Stimulated activated CD4-positive, alpha-beta T cell treated with anti-CD3 and anti-CD28 coated beads, Interleukin-12 subunit alpha, Interleukin-12 subunit beta, amount 100 ng/mL, for 4 hours (primary cell): ENCODE results near the gene CSNK1D.
A peak's percentile ranks its signal among the peaks of the same experiment; 100 is the strongest.

Experiments
- DNase-seq: peaks from one replicate; pipeline ENCODE4 v3.0.0-alpha.2; 2020

CSNK1D gene

GRCh38 chr17:82238472-82239201 lies 34.9 kb downstream of the CSNK1D start:
- DNase-seq = peak; percentile 58

DNA sequence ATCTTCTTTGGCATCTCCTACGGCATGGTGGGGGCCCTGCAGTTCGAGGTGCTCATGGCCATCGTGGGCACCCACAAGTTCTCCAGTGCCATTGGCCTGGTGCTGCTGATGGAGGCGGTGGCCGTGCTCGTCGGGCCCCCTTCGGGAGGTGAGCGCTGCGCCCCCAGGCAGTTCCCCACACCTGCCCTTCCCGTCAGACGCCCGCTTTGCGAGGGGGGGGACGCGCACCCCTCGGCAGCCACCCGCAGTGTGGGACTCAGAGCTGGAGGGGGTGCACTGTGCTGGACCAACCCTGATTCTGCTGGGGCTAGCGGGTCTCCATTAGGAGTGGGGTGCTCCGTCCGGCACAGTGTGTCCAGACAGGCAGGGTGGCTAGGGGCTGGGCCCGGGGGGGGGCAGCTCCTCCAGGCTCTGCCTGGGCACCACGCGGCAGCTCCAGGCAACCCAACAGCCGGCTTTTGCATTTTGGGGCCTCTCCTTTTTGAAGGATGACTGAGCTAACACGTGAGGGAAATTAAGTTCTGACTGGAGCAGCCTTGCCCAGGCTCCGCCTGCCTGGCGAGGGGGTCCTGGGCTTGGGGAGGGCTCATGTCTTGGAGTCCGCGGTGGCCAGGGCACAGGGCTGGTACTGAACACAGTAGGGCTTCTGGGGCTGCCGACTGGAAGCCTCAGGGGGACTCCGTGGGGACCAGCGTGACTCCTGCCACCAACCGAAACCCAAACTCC lies 35.6 kb downstream of the CSNK1D start:
- no peak for DNase-seq

DNA sequence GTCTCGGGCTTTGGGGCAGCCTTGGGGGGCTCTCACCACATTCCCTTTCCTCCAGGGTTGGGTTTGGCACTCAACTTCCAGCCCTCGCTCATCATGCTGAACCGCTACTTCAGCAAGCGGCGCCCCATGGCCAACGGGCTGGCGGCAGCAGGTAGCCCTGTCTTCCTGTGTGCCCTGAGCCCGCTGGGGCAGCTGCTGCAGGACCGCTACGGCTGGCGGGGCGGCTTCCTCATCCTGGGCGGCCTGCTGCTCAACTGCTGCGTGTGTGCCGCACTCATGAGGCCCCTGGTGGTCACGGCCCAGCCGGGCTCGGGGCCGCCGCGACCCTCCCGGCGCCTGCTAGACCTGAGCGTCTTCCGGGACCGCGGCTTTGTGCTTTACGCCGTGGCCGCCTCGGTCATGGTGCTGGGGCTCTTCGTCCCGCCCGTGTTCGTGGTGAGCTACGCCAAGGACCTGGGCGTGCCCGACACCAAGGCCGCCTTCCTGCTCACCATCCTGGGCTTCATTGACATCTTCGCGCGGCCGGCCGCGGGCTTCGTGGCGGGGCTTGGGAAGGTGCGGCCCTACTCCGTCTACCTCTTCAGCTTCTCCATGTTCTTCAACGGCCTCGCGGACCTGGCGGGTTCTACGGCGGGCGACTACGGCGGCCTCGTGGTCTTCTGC lies 36.3 kb downstream of the CSNK1D start:
- DNase-seq = no peak

DNA sequence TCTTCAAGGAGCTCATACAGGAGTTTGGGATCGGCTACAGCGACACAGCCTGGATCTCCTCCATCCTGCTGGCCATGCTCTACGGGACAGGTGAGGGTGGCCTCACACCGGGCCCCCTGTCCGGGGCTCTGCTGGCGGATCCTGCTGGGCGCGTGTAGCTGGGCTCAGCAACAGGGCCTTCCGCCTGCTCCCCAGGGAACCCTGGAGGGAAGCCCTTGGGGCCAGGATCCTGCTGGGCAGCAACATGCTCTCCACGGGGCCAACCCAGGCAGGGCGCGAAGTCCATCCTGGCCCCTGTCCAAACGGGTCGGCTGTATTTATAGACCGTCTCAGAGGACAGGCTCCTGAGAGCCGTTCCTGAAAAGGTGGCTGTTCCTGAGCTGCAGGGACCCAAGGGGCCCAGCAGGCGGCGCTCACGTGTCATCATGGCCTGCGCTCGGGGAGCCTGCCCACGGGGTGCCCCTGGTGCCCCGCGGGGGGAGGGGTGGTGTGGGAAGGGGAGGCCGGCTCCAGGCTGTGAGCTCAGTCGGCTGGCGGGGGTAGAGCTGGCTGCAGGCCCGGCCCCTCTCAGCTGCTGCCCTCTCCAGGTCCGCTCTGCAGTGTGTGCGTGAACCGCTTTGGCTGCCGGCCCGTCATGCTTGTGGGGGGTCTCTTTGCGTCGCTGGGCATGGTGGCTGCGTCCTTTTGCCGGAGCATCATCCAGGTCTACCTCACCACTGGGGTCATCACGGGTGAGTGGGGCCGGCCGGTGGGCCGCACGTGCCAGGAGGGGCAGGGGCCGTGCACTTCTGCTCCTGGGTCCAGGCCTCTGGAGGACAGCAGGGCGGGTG lies 37.1 kb downstream of the CSNK1D start:
- peak; percentile 68 for DNase-seq

DNA sequence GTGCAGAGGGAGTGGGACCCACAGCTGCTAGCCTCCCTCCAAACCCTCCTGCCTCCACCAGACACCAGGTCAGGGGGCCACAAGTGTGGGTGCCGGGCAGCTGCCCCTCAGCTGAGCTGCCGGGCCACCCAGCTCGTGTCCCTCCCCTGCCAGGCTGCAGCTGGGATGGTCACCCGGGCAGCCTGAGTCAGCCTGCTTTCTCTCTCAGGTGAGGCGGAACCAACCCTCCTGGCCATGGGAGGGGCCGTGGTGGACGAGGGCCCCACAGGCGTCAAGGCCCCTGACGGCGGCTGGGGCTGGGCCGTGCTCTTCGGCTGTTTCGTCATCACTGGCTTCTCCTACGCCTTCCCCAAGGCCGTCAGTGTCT lies 37.7 kb downstream of the CSNK1D start:
- DNase-seq = no peak

- DNase-seq = no peak
Observed at GRCh38 chr17:82235056-82235774, 38.3 kb downstream of the CSNK1D start.

GRCh38 chr17:82234211-82235055 lies 39.1 kb downstream of the CSNK1D start:
- no peak for DNase-seq

DNA sequence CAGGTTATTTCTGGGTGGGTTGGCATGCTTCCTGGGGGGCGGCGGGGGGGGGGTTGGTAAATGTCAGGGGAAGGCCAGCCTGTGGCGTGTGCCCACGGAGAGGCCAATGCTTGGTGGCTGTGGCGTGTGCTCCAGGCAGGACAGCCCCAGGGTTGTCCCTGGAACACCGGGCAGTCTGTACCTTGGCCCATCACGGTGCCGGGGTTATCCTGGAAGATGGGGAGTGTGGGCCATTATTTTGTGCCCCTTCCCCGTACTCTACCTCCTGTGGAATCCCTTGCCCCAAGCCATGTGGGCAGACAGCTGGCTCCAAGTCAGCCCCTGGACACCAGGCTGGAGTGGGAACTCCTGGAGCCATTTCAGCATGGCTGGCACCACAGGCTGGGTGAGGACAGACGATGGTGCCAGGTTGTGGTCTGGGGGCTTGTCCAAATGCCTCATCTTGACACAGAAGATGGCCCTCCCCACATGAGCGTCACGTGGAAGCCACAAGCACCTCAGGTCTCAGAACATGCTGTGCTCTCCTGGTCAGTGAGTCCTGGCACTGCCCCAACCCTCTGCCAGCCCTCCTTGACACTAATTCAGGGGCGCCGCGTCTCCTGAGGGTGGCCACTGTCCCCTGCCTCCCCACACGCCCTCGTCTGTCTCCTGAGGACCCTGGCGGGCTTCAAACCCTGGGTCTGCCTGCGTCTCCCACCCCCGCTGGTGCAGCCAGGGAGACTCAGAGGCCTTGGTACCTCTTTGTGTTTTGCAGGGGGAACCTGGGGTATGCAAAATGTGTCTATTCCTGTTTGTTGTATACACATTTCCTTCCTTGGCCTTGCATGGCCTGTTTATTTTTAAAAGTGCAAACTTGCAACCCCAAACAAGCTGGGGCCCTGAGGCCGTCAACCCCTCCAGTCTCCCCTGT lies 40.4 kb downstream of the CSNK1D start:
- DNase-seq = no peak

GRCh38 chr17:82232322-82232820 lies 41.1 kb downstream of the CSNK1D start:
- no peak for DNase-seq

- no peak for DNase-seq
Observed at GRCh38 chr17:82231562-82232321, 41.8 kb downstream of the CSNK1D start.

DNA sequence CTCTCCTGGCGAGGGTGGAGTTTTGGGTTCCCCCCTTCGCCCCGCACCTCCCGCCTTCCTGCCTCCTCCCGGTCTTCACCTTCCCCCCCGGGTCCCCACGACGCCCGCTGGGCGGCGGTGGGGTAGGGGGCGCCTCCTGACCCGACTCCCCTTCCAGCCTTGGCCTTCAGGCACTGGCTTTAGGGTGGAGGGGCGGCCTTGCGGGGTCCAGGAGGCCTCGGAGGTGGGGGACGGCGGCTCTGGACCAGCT lies 42.3 kb downstream of the CSNK1D start:
- no peak for DNase-seq

DNA sequence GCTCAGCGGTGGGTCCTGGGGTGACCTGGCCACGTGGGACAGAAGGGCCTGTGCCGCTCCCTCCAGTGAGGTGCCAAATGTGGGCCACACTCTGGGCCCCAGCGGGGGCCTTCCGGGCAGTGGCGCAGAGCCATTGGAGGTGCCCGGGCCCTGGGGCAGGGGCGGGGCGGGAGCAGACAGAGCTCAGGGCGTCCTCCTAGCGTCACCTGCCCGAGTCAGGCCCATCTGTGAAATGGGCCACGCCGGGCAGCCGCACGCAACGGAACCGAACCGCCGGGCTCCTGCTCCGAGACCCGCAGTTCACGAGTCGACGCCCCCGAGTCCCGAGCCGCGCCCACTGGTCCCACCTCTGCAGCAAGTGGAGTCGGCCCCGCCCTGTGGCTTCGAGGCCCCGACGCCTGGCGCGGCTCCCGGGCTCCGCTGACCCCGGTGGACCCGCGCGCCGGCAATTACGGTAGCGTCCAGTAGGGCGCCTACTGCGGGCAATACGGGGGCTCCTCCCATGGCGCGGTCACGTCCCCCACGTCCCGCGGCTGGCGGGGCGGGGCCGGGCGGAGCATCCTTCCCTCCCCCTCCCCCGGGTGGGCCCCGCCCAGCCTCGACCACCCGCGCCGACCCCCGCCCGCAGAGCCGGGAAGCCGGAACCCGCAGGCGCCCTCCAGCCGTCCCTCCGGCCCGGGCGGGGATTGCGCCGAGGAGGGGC lies 42.7 kb downstream of the CSNK1D start:
- DNase-seq = no peak

- no peak for DNase-seq
Observed at GRCh38 chr17:82229698-82230608, 43.5 kb downstream of the CSNK1D start.

DNA sequence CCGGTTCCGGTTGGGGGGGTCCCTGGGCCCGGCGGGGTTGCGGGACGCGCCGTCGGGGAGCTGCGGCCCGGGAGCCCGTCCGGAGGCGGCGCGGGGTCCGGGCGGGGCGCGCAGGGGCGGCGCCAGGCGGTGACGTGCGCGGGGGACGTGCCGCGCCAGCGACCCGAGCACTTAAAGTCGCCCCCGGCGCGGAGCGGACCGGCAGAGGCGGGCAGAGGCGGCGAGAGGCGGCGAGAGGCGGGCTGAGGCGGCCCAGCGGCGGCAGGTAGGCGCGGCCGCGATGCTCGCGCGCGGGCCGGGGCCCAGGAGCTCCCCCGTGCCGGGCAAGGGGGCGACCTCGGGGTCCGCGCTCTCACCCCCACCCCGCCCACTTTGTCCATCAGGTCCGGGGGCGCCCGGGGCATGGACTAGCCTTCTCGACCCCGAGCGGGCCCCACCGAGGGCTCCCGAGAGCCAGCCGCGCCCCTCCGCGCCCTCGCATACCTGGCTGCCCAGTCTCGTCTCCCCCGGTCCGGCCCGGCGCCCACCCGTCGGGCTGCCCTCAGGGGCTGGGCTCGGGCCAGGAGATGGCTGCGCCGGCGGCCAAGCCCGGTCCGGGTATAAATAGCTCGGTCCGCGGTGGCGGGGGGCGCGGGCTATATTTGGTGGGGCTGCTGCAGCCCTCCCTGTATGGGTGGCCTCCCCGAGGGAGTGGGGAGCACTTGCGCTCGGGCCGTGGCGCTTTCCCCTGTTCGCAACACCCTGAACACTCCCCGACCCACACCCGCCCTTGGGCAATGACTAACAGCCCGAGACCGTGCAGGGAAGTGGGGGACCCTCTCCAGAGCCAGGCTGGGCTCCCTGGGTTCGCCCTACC lies 44.4 kb downstream of the CSNK1D start, which contains the start of gene SLC16A3:
Gene SLC16A3, plus strand, starts transcription at position 201 of the 856 bp plus-strand sequence. CDS start 6,967 bp downstream, outside the sequence.
- peak; percentile 58 for DNase-seq

GRCh38 chr17:82228278-82228841 lies 45.1 kb downstream of the CSNK1D start:
- peak; percentile 51 for DNase-seq

GRCh38 chr17:82227629-82228277 lies 45.7 kb downstream of the CSNK1D start:
- no peak for DNase-seq
